PC-9 (cell line): ENCODE data around the gene CPA2. TPM values are rescaled to one million over a fixed set of nuclear protein-coding genes. Genes with fewer than 3 reads are reported as not detected.

ENCODE experiments used
- BruUV-seq: library from RNA; stranded (reverse); fragments of 400-500 nt; replicated peaks from 2 replicates; lab custom pipeline; 2021; lab: Mats Ljungman, UMichigan
- CTCF ChIA-PET: fragments of 300-600 bp; sonication (Branson Sonifier 250); formaldehyde crosslinking; loops from one replicate; lab custom pipeline; 2022; ENCODE audit warnings: antibody characterized with exemption; lab: Charles Lee
- POLR2A ChIA-PET: fragments of 300-600 bp; sonication (Branson Sonifier 250); formaldehyde crosslinking; loops from one replicate; lab custom pipeline; 2022; ENCODE audit warnings: antibody characterized with exemption; ENCODE audit not compliant: unreplicated experiment; lab: Charles Lee
- DNase-seq, 2 experiments: peaks; one replicate each; pipeline versions ENCODE4 v3.0.0 to v3.0.0-alpha.2; 2015 to 2022; ENCODE audit warnings: mixed read lengths in 1 of 2
- H2AFZ ChIP-seq: fragments of 200-600 bp; sonication (generic); 2 replicates; pipeline ENCODE4 v1.8.1; 2017; ENCODE audit warnings: antibody characterized with exemption
- H3F3A ChIP-seq: fragments of 200-600 bp; sonication (generic); 2 replicates; pipeline ENCODE4 v1.8.1; 2017; ENCODE audit warnings: antibody characterized with exemption, mild to moderate bottlenecking, low read depth; ENCODE audit not compliant: insufficient read depth
- H3K27ac ChIP-seq: fragments of 200-600 bp; sonication (generic); 2 replicates; pipeline ENCODE4 v1.6.1; 2016; ENCODE audit warnings: mixed run types
- H3K27me3 ChIP-seq: fragments of 200-600 bp; sonication (generic); 2 replicates; pipeline ENCODE4 v1.6.1; 2016; ENCODE audit warnings: low read depth, mixed run types; ENCODE audit not compliant: insufficient read depth
- H3K36me3 ChIP-seq: fragments of 200-600 bp; sonication (generic); 2 replicates; pipeline ENCODE4 v1.6.1; 2016; ENCODE audit warnings: low read depth, mixed run types
- H3K4me1 ChIP-seq: fragments of 200-600 bp; sonication (generic); replicated peaks from 2 replicates; pipeline ENCODE4 v1.6.1; 2016; ENCODE audit warnings: mixed run types; ENCODE audit not compliant: insufficient read depth
- H3K4me2 ChIP-seq: fragments of 200-600 bp; sonication (generic); 2 replicates; pipeline ENCODE4 v1.6.1; 2017; ENCODE audit warnings: mixed run types
- H3K4me3 ChIP-seq: fragments of 200-600 bp; sonication (generic); 2 replicates; pipeline ENCODE4 v1.6.1; 2016; ENCODE audit warnings: mixed run types
- H3K79me2 ChIP-seq: fragments of 200-600 bp; sonication (generic); 2 replicates; pipeline ENCODE4 v1.6.1; 2017; ENCODE audit warnings: low read depth, mixed run types
- H3K9me2 ChIP-seq: fragments of 200-600 bp; sonication (generic); 2 replicates; pipeline ENCODE4 v1.8.1; 2017; ENCODE audit warnings: mild to moderate bottlenecking; ENCODE audit not compliant: insufficient read depth
- H3K9me3 ChIP-seq: fragments of 200-600 bp; sonication (generic); 2 replicates; pipeline ENCODE4 v1.8.1; 2016; ENCODE audit warnings: low read depth; ENCODE audit not compliant: insufficient read depth
- H4K20me1 ChIP-seq: fragments of 200-600 bp; sonication (generic); 2 replicates; pipeline ENCODE4 v1.8.1; 2017; ENCODE audit not compliant: insufficient read depth
- CTCF ChIP-seq: fragments of 200-600 bp; sonication (generic); conservative IDR thresholded peaks from 2 replicates; pipeline ENCODE4 v1.6.1; 2017; ENCODE audit warnings: mixed run types, antibody characterized with exemption, mild to moderate bottlenecking, moderate library complexity
- EZH2 ChIP-seq: fragments of 200-600 bp; sonication (generic); IDR thresholded peaks from 2 replicates; pipeline ENCODE4 v1.8.0; 2017; ENCODE audit warnings: antibody characterized with exemption, low read depth
- intact Hi-C: fragments of 100-400 bp; cut with micrococcal nuclease; formaldehyde crosslinking; loops from one replicate; pipeline ENCODE4 v1.10.0; 2022; ENCODE audit not compliant: unreplicated experiment
- total RNA-seq: library from RNA; stranded (reverse); gene quantifications from 2 replicates; pipeline ENCODE4 v1.2.3, GENCODE V29; 2021

The CPA2 gene
- total RNA-seq, 1 experiment from 2014 or later, result not detected

DNA sequence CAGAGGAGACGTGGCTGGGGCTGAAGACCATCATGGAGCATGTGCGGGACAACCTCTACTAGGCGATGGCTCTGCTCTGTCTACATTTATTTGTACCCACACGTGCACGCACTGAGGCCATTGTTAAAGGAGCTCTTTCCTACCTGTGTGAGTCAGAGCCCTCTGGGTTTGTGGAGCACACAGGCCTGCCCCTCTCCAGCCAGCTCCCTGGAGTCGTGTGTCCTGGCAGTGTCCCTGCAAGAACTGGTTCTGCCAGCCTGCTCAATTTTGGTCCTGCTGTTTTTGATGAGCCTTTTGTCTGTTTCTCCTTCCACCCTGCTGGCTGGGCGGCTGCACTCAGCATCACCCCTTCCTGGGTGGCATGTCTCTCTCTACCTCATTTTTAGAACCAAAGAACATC lies 56.0 kb downstream of the CPA2 start:
- Histone ChIP-seq H3K36me3 (no peaks in the 10 kb centered on the region), H4K20me1 (no peaks in the 10 kb centered on the region), H2AFZ (no peak overlapping the region), H3K4me2 (no peak overlapping the region), H3K79me2 (no peaks in the 10 kb centered on the region), H3K4me1 (0 out of 2 replicates have a peak, but pooled peaks cover 5% of the 10 kb centered on the region), H3F3A (peaks cover 13% of the 10 kb centered on the region), H3K9me3 (no peaks in the 10 kb centered on the region), H3K27ac (no peak overlapping the region), H3K27me3 (no peaks in the 10 kb centered on the region), H3K4me3 (no peak overlapping the region), H3K9me2 (no peaks in the 10 kb centered on the region)
- ChIA-PET CTCF (interaction anchor here (0.6 kb wide), 1 partner anchor 11 kb away, joined by 3 read pairs; no protein-coding TSS in a partner anchor), POLR2A (interaction anchor here (0.6 kb wide), 1 partner anchor 117 kb away, joined by 4 read pairs; no protein-coding TSS in a partner anchor)
- peak; percentile 69 to 70 for DNase-seq
- TF ChIP-seq EZH2 (no peak), CTCF (no peak)
- no TSS peak for BruUV-seq
- intact Hi-C loops, result loop anchor here (2.0 kb wide), 1 partner anchor 34 kb away; no protein-coding TSS in a partner anchor

DNA sequence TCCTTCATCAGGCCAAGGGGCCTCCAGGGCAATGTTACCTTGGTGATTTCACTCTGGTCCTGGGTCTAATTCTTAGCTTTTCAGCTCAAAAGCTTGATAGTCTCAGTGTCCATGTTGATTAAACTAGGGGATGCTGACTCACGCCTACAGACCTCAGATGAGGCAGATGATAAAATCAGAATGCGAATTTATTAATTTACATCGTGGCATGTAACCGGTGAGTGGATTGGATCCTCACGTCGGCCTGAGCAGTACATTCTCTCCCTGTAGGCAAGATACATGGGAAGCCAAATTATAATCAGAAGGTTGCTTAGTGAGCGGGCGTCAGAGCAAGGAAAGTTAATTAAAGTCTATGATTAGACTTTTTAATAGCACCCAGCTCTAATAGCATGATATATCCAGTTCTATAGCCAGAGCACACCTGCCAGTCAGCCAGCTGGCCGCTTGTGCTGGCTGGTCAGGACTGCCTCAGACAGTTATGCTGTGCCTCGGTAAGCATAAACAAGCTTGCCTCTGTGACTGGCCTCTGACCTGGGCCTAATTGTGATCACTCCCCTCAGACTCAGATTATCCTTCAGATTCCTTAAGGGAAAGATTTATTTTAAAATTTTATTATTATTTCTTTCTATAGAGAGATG lies 57.8 kb downstream of the CPA2 start:
- Histone ChIP-seq H3K36me3 (no peaks in the 10 kb centered on the region), H4K20me1 (no peaks in the 10 kb centered on the region), H3K79me2 (no peaks in the 10 kb centered on the region), H3K27ac (no peak overlapping the region), H3K4me2 (no peak overlapping the region), H3F3A (peaks cover 13% of the 10 kb centered on the region), H3K4me1 (0 out of 2 replicates have a peak, but pooled peaks cover 5% of the 10 kb centered on the region), H3K9me2 (no peaks in the 10 kb centered on the region), H3K4me3 (no peak overlapping the region), H3K9me3 (no peaks in the 10 kb centered on the region), H2AFZ (no peak overlapping the region), H3K27me3 (no peaks in the 10 kb centered on the region)
- ChIA-PET CTCF (no interaction called here), POLR2A (no interaction called here)
- TF ChIP-seq CTCF (no peak), EZH2 (no peak)
- BruUV-seq, result no TSS peak
- no peak for DNase-seq
- intact Hi-C loops, result no loop called here

DNA sequence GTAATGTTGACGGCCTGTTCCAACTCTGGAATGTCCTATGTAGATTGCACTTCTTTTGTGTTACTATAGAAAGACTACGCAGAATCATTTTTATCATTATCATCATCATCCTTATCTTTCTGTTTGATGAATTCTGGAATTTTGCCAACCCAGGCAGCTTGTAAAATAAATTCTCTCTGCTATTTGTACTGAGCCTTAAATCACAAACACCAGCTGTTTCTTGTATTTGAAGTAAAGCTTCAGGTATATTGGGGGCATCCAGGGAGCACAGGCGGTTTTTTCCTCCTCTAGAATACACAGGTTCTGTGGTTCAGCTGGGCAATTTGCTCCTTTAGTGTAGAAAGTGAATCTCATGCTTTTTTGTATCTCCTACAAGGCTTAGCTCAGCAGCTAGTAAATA lies 63.0 kb downstream of the CPA2 start:
- H3F3A ChIP-seq, result no peaks in the 10 kb centered on the region
- no peaks in the 10 kb centered on the region for H3K9me3 ChIP-seq
- no peak overlapping the region for H3K4me3 ChIP-seq
- no peaks in the 10 kb centered on the region for H3K36me3 ChIP-seq
- ChIA-PET POLR2A (no interaction called here), CTCF (interaction anchor here (0.5 kb wide), 1 partner anchor 367 kb away, joined by 3 read pairs; no protein-coding TSS in a partner anchor)
- no peaks in the 10 kb centered on the region for H3K79me2 ChIP-seq
- no peak overlapping the region for H3K27ac ChIP-seq
- DNase-seq, result no peak
- TF ChIP-seq EZH2 (no peak), CTCF (no peak)
- H2AFZ ChIP-seq, result no peak overlapping the region
- H4K20me1 ChIP-seq, result no peaks in the 10 kb centered on the region
- BruUV-seq, result no TSS peak
- peaks cover 9% of the 10 kb centered on the region; the same call in 1 of the 2 replicates for H3K4me1 ChIP-seq
- no peak overlapping the region for H3K4me2 ChIP-seq
- intact Hi-C loops, result no loop called here
- no peaks in the 10 kb centered on the region for H3K27me3 ChIP-seq
- no peaks in the 10 kb centered on the region for H3K9me2 ChIP-seq
